ENCODE results near the gene DNTT.

DNTT gene

GRCh38 chr10:96311180-96311715 is 7.0 kb downstream of the DNTT start:
- no peak for DNase-seq

GRCh38 chr10:96313344-96313743 is 9.1 kb downstream of the DNTT start:
- no peak for DNase-seq

- DNase-seq, result no peak
These were observed 13.0 kb downstream of the DNTT start for GRCh38 chr10:96317067-96317833.

DNA sequence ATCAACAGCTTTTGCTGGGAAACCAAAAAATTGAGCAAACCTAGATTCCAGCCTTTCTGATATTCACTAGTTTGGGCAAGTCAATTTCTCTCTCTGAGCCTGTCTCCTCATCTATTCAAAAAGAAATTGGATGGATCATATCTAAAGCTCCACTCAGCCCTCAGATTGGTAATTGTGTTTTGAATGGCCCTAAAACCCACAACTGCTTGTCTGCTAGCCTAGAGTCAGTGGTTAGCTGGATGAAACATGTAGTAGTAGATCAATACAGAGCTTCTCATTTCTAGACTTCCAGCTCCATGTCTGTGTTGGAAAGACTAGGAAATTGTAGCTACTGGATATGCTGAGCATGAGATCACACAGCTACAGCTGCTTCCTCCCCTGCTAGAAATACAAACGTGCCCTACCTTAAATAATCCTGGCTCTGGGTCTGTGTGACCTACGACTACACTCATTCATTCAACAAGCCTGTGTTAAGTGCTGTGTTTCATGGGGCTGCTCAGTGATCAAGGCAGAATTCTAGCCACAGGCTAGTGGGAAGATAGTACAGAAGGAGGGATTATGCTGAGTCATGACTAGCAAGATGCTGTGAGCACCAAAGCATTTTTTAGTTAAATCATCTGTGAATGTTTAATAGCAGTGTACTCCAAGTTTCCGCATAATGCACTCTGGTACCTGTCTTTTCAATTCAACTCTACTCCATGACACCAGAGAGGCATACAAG is 15.7 kb downstream of the DNTT start:
- DNase-seq, result no peak

DNA sequence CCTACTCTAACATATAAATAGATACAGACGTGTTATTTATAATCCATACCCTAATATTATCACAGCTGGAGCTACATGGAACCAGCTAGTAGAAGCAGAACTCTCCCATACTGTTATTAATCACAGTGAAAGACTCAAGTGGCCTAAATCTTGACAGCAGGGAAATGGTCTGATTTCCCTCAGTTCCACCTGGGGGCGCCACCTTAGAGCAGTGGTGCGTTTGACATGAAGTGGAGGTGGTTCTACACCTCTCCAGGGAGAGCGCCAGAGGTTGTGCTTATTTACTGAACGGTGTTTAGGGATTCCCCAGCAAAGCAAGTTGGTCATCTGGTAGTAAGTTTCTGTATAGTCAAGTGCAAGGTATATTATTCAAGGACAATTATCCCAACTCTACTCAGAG is 17.6 kb downstream of the DNTT start:
- DNase-seq, result no peak

DNA sequence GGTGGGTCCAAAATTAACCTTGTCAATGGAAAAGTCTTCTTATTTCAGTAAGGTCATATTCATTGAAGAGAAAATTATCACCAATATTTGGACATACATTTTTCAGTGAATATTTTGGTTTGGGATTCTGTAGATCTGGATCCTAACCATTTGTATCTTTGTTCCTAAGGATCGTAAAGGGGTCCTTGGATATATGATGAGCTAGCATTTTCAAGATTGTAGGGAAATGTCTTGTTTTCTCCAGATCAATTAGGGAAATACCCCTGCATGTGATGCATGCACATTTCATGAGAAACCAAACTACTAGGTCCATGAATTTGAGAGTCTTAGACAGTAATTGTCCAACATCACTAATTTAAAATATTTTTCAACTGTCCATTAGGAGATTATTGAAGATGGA is 18.0 kb downstream of the DNTT start:
- no peak for DNase-seq

DNA sequence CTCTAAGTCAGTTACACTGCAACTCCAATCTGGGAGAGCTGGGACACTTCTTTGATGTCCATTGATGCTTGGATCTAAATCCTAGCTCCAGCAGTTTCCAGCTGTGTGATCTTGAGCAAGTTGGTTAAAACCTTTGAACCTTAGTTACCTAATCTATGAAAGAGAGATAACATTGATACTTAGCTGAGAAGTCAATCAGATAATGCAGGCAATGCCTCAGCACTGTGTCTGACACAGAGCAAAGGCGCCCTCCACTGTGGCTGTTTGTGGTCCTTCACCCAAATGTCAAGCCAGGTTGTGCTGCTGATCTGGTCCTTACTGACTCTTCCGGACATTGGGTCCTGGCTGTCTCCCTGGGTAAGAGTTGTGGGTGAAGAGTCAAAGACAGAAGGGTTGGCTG is 20.2 kb downstream of the DNTT start:
- DNase-seq, result no peak

DNA sequence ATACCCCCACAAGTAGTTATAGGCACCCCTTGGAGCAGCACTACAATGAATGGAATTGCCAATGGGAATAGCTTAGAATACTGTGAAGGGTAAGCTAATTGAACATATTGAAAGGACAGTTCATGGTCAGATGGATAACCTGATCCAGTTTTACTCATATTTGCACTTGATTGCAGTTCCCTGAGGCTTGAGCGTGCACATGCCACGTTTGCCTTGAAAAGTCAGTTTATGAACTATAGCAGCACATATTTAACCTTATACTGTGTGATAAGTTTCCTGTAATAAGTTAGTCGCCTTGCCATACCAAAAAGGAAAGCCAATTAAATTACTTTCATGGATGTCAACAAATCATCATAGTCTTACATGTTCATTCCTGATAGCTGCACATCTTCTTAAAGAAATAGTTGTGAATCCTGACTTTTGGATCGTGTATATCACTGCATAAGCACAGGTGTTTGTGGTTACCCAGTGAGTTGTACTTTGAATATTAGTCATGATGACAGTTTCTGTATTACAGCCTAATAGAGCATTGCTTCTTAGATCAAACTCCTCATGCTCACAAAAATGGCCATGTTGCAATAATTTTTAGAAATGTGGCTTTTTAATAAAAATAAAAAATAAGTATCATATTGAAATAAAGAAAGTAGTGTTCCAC is 21.6 kb downstream of the DNTT start:
- DNase-seq, result peak in 1 of 5 donors; percentile 4

GRCh38 chr10:96327462-96327861 is 23.2 kb downstream of the DNTT start:
- no peak for DNase-seq

GRCh38 chr10:96333101-96333500 is 28.9 kb downstream of the DNTT start:
- no peak for DNase-seq

- peak in 1 of 5 donors; percentile 1 for DNase-seq
These were observed 30.6 kb downstream of the DNTT start for GRCh38 chr10:96334616-96335526.

DNA sequence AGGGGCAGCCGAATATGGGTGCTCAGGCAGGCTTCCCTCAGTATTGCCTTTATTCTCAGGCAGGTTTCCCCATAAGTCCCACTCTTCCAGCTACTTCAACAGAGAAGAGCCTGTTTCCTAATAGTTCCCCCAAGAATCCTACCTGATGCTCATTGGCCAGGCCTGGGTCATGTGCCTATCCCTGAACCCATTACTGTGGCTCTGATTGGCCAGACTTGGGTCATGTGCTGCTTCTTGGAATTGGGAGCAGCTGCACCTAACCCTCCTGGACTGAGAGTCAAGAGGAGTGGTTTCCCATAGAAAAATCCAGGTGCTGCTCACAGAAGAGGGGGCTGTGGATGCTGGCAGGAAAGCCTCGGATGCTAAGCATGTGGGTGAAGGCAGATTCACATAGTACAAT is 32.9 kb downstream of the DNTT start:
- no peak for DNase-seq

- DNase-seq, result no peak
These were observed 34.2 kb downstream of the DNTT start for GRCh38 chr10:96338279-96338925.

DNA sequence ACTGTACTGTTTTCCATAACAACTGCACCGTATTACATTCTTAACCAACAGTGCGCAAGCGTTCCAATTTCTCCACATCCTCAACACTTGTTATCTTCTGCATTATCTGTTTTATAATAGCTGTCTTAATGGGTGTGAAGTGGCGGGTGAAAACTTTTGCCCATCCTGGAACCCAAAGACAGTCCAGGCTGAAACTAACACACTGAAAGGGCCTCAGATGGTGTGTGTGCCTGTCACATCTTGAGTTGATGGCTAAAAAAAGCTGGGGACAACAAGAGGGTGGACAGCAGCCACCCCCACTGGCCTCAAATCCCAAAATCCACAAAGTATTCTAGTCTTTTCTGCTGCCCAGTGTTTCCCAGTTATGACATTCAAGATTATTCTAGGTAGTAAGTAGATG is 35.1 kb downstream of the DNTT start:
- no peak for DNase-seq

DNA sequence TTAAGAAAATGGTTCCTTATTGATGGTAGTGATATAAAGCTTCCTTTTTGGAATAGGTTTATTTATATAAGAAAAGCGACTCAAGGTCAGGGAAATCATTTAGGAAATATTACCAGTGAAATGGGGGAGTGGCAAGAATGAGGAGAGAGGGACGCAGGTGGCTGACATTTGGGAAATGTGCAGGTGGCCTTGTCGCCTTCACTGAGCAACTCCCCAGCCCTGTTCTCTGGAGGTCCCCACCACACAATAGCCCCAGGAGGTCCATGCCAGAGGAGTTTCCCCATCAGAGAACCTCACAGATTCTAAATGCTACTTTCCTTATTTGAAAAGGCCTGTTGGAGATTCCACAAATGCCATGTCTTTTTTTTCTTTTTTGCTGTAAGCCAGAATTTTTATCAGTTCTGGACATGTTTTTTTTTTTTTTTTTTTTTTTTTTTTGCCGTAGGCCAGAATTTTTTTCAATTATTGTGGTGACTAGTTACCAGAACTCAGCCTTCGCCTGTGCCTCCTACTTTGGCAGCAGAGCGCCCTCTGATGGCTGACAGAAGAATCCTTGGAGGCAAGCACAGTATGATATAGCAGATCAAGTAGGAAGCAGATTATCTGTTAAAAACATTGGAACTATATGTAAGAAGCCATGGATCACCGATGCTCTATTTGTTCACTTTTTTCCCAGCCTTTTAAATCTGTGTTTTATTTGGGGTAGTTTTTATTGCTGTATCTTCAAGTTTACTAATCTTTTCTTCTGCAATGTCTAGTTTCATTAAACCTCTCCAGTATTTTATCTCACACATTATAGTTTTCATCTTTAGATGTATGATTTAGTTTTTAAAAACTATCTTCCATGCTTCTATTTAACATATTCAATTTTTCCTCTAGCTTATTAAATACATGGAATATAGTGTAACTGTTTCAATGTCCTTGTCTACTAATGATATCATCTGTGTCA is 36.0 kb downstream of the DNTT start:
- peak in 3 of 5 donors; percentile 21 to 49 (median 41) for DNase-seq

DNA sequence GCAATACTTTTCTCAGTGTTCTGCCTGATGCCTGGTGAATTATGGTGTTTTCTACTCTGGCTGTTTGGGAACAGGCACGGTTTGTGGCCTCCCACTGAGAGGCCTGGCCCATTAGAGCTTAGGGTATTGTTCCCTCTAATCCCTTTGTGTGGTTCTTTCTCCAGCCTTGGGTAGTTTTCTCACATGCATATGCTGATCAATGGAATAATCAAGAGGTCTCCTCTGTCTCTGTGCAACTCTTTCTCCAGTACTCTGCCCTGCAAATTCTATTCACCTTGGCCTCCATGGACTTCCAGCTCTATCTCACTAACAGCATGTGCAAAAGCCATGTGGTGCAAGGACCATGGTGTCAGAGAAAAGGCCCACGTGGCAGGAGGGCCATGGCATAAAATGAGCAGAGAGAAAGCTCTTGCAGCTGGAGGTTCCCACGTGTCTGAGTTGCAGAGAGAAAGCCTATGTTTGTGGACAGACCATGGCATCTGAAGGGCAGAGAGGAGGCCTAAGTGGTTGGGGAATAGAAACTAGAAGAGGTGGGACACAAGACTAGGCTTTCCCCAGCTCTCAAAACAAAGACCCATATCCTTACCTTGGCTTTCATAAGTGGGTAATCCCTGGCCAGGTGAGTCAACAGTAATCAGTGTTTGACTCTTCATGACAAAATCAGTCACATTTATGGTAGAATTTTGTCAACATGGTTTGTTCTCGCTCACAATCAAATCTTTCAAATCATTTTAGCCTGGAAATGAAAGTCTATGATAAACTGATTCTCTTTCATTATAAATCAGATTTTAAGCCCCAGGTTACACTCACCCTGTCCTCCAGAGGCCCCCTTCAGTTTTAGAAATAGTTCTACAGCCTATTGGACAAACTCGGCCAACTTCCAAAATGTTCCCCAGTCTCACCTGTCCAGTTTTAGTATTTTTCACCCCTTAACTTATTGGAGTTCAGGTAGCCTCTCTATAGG is 37.3 kb downstream of the DNTT start:
- no peak for DNase-seq

DNA sequence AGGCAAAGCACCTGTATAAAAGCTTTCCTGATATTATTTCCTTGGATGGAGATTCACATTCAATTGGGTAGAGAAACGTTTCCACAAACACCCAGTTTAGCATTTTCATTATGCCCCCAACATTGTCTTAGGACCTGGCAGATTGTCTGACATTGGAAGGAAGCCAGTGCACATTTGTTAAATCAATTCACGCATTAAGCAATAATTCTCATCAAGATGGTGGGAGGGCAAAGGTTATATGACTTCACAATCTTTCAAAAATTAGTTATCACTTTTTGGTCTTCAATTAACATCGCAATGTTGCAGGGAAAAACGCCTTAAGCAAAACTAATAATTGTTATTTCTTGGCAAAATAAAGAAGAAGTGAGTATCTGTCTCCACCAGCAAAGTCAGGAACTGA is 38.2 kb downstream of the DNTT start:
- no peak for DNase-seq

GRCh38 chr10:96344178-96344577 is 39.9 kb downstream of the DNTT start:
- DNase-seq, result no peak

DNA sequence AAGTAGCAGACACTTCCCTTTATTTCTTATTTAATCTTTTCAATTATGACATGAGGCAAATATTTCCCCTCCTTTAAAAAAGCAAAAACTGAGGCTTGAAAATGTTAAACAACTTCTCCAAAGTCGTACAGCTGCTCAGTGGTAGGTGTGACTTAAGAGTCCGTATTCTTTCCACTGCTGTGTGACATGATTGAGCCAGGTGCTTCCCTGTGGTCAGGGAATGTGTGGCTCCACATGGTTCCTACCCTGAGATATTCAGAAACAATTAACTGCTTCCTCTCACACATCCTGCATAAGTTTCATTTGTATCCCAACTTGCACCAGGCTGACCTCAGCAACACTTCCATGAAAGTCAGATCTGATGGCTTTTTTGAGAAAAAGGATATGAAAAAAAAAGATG is 41.0 kb downstream of the DNTT start:
- DNase-seq, result no peak

- DNase-seq, result no peak
These were observed 42.1 kb downstream of the DNTT start for GRCh38 chr10:96346295-96346694.
